TTC549 (cell line): ENCODE measurements around the gene FABP6.

ENCODE experiments used
- FAIRE-seq: peaks from 2 replicates; lab custom pipeline; 2012; peaks lifted over from hg19 to GRCh38; lab: Jason Lieb, UNC

FABP6 gene

DNA sequence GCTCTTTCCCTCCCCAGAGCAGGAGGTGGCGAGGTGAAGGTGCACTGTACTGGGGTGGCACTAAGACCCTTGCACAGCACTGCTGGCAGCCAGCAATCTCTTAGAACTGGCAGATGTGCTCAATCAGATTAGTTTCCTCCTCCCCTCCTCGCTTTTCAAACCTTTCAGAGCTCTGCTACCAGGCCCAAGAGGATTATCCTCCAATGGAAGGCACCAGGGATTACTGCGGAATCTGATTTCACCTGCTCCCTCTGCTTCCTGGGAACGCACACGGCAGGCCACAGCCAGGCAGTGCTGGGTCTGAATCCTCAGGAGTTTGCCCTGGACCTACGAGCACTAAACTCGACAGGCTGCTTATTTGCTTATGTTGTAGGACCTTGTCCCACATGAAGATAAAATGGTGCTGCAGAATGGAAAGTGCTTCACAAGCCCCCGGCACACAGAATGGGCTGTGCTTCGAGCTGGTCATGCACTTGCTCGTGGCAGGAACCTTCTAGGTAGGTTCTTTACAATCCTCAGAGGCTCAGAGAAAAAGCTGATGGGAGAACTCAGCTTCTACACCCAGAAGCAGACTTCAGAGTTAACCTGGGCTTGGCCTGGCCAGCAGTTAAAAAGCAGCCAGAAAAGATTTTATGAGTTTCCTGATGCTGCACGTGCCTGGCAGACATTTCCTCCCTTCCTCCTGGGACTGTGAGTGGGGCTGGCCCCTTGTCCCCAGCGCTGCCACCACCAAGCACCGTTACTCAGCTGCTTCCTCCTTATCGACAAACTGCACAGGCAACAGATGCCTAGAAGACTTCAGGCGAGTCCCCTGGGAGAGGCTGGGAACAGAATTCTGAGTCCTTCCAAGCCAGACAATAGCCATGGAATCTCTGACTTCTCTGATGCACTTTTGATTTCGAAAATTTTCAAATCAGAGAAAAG is 33.1 kb downstream of the FABP6 start:
- FAIRE-seq: no peak

GRCh38 chr5:160263326-160263855 is 34.1 kb downstream of the FABP6 start:
- no peak for FAIRE-seq

DNA sequence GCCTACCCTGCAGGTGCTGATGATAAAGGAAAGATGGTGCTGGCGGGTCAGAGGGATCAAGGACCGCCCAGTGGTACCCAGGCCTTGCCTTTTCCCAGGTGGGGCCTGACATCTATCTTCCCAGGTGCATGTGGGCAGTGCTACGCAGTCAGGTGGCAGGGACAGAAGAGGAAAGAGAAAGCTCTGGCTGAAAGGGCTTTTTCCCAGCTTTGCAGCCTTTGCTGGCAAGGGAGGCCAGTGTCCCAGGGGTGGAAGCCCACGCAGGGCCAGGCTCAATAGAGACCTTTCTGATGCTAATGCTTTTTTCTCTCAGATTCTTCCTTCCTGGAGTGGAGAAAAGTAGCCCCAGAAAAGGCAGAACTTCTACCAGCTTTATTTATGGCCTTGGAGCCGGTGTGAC is 36.7 kb downstream of the FABP6 start:
- FAIRE-seq: no peak

DNA sequence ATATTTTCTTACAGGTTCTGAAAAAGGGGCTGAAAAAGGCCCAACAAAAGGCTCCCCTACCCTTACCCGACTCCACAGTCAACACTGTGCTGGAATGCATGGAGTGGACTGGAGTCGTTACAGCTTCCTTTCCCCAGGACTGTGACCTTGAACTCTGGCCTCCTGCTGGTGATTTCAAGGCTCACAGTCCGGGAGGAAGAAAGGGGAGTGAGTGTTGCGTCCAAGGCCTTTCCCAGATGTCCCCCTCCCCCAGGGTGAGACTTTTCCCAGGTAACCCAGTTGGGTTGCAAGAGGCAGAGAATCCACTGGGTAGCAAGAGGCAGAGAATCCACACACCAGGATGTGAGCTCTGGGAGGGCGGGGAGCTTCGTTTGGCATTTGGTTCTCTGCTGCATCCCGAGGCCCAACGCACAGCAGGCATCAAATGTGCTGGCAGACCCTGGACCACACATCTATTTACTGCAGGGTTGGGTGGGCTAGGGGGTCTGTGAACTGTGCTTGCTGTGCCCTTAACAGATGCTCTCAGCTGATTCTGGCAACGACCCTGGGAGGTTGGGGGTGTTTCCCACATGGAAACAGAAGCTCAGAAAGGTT is 37.5 kb downstream of the FABP6 start:
- no peak for FAIRE-seq

- FAIRE-seq: no peak
Observed at GRCh38 chr5:160268121-160268520, 38.8 kb downstream of the FABP6 start.

DNA sequence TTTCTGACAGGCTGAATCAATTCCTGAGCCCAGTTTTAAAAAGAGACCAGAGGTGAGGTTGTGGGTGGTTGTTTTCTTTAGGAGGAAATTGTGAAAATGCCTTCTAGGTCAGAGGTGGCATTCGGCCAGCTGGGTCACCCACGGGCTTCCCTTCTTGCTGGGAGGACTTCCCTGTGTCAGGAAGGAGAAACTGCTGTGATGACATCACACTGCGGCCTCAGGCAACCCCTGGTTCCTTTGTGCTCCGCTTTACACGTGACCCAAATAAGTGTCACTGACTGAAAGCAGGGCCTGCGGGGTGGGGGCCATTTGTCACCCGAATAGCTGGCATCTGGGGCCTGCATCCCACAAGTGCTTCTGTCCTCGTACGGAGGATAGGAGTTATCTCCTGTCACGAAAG is 39.7 kb downstream of the FABP6 start:
- FAIRE-seq: no peak

GRCh38 chr5:160270704-160271103 is 41.4 kb downstream of the FABP6 start:
- no peak for FAIRE-seq

GRCh38 chr5:160271396-160271795 is 42.1 kb downstream of the FABP6 start:
- no peak for FAIRE-seq

DNA sequence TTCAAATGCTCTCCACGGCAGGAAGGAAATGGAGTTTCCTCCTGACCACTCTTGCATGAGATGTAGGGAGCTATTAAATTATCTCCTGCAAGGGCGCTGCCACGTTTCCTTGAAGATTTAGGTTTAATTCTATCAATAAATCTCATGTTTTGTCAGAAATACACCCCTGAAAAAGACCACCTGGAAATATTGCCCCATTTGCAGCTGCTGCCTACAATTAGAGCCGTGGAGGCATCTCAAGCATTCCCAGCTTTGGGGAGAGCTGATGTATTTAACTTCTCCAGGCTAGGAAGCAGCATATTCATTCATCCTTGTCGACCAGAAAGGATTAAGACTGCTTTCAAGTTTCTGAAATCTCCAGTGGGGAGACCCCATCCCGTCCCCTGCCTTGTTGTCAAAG is 42.5 kb downstream of the FABP6 start:
- FAIRE-seq: no peak

- no peak for FAIRE-seq
Observed at GRCh38 chr5:160272264-160272663, 43.0 kb downstream of the FABP6 start.

- no peak for FAIRE-seq
Observed at GRCh38 chr5:160272889-160273288, 43.6 kb downstream of the FABP6 start.

GRCh38 chr5:160274483-160274931 is 45.2 kb downstream of the FABP6 start:
- no peak for FAIRE-seq

- FAIRE-seq: no peak
Observed at GRCh38 chr5:160278343-160278742, 49.0 kb downstream of the FABP6 start.

DNA sequence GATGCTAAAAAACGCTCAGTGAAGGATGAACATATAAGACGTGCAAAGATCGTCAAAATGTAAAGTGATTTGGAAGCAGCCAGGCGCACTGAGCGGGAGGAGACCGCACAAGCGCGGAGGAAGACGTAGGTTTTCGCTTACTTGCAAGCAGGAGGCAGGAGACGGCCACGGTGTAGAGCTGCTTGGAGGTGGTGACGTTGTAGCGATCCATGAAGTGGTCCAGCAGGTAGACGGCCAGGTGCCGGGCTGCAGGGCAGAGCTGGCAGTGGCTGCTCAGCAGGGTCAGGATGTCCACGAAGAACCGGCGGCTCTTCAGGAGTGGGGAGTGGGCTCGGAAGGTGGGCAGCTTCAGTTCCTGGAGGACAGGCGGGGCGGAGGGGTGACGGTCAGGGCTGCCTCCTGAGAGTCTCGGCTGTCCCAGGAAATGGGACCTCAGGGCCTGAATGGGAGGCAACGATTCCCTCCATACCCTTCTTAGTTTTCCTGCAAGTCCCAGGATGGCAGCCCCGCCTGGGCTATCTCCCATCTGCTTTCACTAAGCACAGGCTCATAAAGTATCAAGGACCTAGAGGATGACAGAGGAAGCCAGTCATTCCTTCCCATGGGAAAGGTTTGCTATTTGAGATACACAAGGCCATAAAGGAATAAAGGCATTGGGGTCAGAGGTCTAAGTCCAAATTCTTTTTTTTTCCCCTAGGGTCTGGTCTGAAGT is 51.2 kb downstream of the FABP6 start:
- FAIRE-seq: no peak

GRCh38 chr5:160281275-160281674 is 52.0 kb downstream of the FABP6 start:
- no peak for FAIRE-seq

- no peak for FAIRE-seq
Observed at GRCh38 chr5:160284291-160284873, 55.1 kb downstream of the FABP6 start.

- no peak for FAIRE-seq
Observed at GRCh38 chr5:160285316-160285715, 56.0 kb downstream of the FABP6 start.

- FAIRE-seq: no peak
Observed at GRCh38 chr5:160286947-160287346, 57.6 kb downstream of the FABP6 start.

DNA sequence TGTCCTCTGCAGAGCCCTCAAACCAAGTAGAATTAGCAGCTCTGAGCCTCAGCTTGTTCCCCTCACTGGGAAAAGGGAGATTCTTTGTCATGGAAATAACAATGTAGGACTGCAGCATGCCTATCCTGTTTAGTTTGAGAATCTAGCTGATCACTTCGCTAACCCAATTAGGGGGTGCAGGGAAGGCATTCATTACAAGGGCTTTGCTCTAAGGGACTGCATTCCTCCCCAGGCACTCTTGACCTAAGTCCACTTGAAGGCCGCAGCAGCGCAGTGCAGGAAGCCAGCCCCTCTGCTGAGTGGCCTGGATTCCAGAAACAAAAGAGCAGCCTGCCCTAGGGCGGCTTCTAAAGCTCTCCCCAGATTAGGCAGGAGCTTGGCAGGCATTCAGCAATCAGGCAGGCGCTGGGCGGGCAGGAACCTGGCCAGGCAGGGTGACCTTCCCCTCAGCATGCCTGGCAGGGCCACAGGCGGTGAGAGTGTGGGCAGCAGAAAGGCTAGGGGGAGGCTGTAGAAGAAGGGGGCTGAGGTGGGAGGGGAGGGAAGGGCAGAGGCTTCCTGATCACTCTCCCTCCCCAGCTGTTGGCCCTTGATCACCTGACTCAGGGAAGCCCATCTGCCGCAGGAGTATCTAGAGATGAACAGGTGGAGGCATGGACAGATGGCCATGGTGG is 58.2 kb downstream of the FABP6 start:
- no peak for FAIRE-seq
